ENCODE data around the gene IL2RA. TPM values are rescaled to one million over a fixed set of nuclear protein-coding genes. Genes with fewer than 3 reads are reported as not detected.
A peak's percentile ranks its signal among the peaks of the same experiment; 100 is the strongest.

IL2RA gene
- total RNA-seq, 4 donors from 2014 or later = 0.79 to 1.1 TPM; not detected in 2

- no peak overlapping the region for H3K27ac ChIP-seq
- H3K9me3 ChIP-seq = no peaks in the 10 kb centered on the region
- no peaks in the 10 kb centered on the region for H3K27me3 ChIP-seq
- TF ChIP-seq POLR2A (IDR thresholded peaks at IDR 0.05) (no peak), POLR2AphosphoS5 (IDR thresholded peaks at IDR 0.05) (no peak), CTCF (IDR thresholded peaks at IDR 0.05) (no peak), EP300 (IDR thresholded peaks at IDR 0.05; ENCODE audit: low read depth) (no peak)
- no peaks in the 10 kb centered on the region for H3K36me3 ChIP-seq
- DNase-seq = no peak
- no peak overlapping the region for H3K4me3 ChIP-seq
- peaks cover 0 to 6% (median 0%) of the 10 kb centered on the region in 4 donors for H3K4me1 ChIP-seq
- 74 to 81% methylated on average over 14 to 17 of the region's 17 CpGs for WGBS, 2 donors (ENCODE audit: low coverage in 1 of 2)
- intact Hi-C loops (cut with DNase I; ENCODE audit: low total_unique reads) = no loop called here
- in situ Hi-C loops (cut with MboI; ENCODE audit: low pct_ligation_motif_present in 1 of 4, low pct_unique_long_range_greater_than_20kb in 1 of 4, low sequenced_read_pairs in 3 of 4) = no loop called here
Observed at GRCh38 chr10:6074489-6075301, 12.5 kb upstream of the IL2RA start.

- 62 to 64% methylated on average over 12 to 13 of the region's 13 CpGs for WGBS, 2 donors (ENCODE audit: low coverage in 1 of 2)
- no peaks in the 10 kb centered on the region for H3K27me3 ChIP-seq
- H3K4me1 ChIP-seq = peaks cover 0 to 6% (median 0%) of the 10 kb centered on the region in 4 donors
- TF ChIP-seq CTCF (IDR thresholded peaks at IDR 0.05) = no peak
- TF ChIP-seq POLR2AphosphoS5 (IDR thresholded peaks at IDR 0.05) = no peak
- TF ChIP-seq EP300 (IDR thresholded peaks at IDR 0.05; ENCODE audit: low read depth) = no peak
- no peak for TF ChIP-seq POLR2A (IDR thresholded peaks at IDR 0.05)
- H3K27ac ChIP-seq = peak overlapping the region in 3 of 4 donors; percentile 19 to 69 (median 44)
- intact Hi-C loops (cut with DNase I; ENCODE audit: low total_unique reads) (no loop called here), in situ Hi-C loops (cut with MboI; ENCODE audit: low pct_ligation_motif_present in 1 of 4, low pct_unique_long_range_greater_than_20kb in 1 of 4, low sequenced_read_pairs in 3 of 4) (no loop called here)
- H3K4me3 ChIP-seq = no peak overlapping the region
- no peaks in the 10 kb centered on the region for H3K9me3 ChIP-seq
- no peak for DNase-seq
- H3K36me3 ChIP-seq = no peaks in the 10 kb centered on the region
Observed at GRCh38 chr10:6072215-6072934, 10.2 kb upstream of the IL2RA start.

GRCh38 chr10:6071181-6072175, 9.3 kb upstream of the IL2RA start:
- Histone ChIP-seq H3K4me1 (peaks cover 0 to 6% (median 0%) of the 10 kb centered on the region in 4 donors), H3K9me3 (no peaks in the 10 kb centered on the region), H3K4me3 (no peak overlapping the region), H3K36me3 (no peaks in the 10 kb centered on the region), H3K27me3 (no peaks in the 10 kb centered on the region), H3K27ac (peak overlapping the region in 3 of 4 donors; percentile 19 to 69 (median 44))
- intact Hi-C loops (cut with DNase I; ENCODE audit: low total_unique reads) = no loop called here
- WGBS, 2 donors (ENCODE audit: low coverage in 1 of 2) = 67 to 71% methylated on average over 2 to 10 of the region's 10 CpGs
- DNase-seq = no peak
- in situ Hi-C loops (cut with MboI; ENCODE audit: low pct_ligation_motif_present in 1 of 4, low pct_unique_long_range_greater_than_20kb in 1 of 4, low sequenced_read_pairs in 3 of 4) = no loop called here
- TF ChIP-seq POLR2A (IDR thresholded peaks at IDR 0.05) = no peak
- TF ChIP-seq POLR2AphosphoS5 (IDR thresholded peaks at IDR 0.05) = no peak

GRCh38 chr10:6070660-6071059, 8.5 kb upstream of the IL2RA start:
- Histone ChIP-seq H3K4me3 (no peak overlapping the region), H3K27ac (no peak overlapping the region), H3K9me3 (no peaks in the 10 kb centered on the region), H3K36me3 (no peaks in the 10 kb centered on the region), H3K27me3 (no peaks in the 10 kb centered on the region), H3K4me1 (peaks cover 0 to 6% (median 0%) of the 10 kb centered on the region in 4 donors)
- DNase-seq = no peak
- intact Hi-C loops (cut with DNase I; ENCODE audit: low total_unique reads) (no loop called here), in situ Hi-C loops (cut with MboI; ENCODE audit: low pct_ligation_motif_present in 1 of 4, low pct_unique_long_range_greater_than_20kb in 1 of 4, low sequenced_read_pairs in 3 of 4) (no loop called here)
- TF ChIP-seq POLR2AphosphoS5 (IDR thresholded peaks at IDR 0.05) (no peak), EP300 (IDR thresholded peaks at IDR 0.05; ENCODE audit: low read depth) (no peak), POLR2A (IDR thresholded peaks at IDR 0.05) (no peak), CTCF (IDR thresholded peaks at IDR 0.05) (no peak)
- 95% methylated on average over 4 to 5 of the region's 5 CpGs for WGBS, 2 donors (ENCODE audit: low coverage in 1 of 2)
